HG03342 (cell line): ENCODE results near the gene FOXS1.
"Not testable (repeated sequence)": the region's sequence is repeated elsewhere in the genome, so short reads cannot be mapped to it uniquely, and the experiment has no call there.

Experiments
- ATAC-seq: cut with Tn5 transposase; IDR thresholded peaks from one replicate; pipeline ENCODE4 v1.9.1; 2021; ENCODE audit warnings: mild to moderate bottlenecking, moderate library complexity; ENCODE audit not compliant: unreplicated experiment

Gene FOXS1

DNA sequence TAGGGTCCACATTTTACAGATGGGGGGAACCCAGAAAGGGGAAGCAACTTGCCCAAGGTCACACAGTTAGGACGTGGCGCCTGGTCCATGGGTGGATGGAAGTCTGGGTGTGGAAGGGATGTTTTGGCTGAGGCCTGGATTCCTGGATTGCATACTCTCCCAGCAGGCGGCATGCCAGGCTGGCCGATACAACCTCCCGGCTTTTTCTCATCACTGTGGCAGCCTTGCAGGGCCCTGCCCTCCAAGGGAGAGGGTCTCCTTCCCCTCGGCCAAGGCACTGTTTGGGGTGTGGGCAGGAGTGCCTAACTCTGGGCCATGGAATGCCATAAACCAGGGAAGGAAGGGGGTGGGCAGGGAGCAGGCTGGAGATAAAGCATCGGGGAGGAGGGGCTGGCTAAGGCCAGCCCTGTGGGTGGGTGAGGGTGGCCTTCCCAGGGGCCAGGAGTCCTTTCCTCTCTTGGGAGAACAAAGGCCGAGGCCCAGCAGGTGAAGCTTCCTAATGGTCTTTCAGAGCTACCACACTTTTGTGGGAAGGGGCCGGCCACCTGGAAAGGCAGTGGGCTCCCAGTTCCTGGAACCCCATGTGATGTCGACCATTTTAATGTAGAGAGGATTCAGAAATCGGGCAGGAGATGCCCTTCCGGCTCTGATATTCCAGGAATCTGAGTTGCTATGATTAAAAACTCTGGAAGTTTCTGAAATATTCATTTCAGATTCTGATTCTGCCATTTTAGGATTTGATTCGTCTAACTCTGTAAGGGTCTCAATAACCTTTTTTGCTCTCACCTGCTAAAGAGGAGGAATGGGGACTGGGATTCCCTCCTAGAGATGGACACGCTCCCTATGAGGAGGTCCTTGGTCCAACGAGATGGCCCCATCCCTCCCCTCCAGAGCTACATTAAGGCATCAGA lies 4.2 kb downstream of the FOXS1 start:
- ATAC-seq = no peak

DNA sequence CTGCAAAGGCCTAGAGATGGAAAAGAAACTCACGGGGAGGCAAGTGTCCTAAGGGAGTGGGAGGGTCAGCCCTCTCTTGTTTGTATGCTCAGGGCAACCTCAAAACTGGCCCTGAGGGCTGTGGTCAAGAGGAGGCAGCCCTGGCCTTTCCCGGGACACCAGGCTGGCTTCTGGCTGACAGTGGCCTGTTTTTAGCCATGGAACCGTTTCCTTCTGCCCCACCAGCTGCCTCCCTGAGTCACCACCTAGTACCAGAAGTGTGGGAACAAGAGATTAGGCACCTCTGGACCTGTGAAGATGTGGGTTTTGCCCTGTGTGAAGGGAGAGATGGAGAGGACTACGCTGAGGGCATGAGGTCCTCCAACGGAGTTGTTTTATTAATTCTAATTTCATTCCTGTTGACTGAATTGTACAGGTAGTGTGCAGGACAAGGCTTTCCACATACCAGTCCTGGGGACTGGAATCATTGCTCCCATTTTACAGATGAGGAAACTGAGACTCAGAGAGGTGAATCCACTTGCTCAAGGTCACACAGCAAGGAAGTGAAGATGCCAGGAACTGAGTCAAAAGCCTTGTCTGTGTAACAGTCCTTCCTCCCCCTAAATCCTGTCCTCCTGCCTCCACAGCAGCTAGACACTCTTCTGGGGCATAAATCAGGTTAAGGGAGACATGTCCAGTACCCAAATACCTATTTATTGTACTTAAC lies 5.5 kb downstream of the FOXS1 start:
- ATAC-seq = no peak

DNA sequence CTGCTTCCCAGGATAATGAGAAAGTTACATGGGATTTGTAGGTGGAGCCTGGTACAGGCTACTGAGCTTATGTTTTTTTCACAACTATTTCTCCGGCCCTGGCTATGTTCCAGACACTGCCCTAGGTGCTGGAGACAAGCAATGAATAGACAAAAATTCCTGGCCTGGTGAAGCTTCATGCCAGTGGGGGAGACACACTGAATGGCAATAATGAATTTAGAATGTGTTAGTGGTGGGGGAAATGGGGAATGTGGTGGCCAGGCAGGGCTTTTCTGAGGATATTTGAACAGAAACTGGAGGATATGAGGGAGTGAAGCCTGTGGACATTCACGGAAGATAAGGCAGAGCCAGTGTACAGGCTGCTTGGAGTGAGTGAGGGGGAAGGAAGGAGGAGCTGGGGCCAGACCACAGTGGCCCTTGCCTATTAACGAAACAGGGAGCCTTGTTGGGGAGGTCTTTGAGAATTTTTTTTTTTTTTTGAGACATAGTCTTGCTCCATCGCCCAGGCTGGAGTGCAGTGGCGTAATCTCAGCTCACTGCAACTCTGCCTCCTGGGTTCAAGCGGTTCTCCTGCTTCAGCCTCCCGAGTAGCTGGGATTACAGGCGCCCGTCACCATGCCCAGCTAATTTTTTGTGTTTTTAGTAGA lies 6.6 kb downstream of the FOXS1 start:
- ATAC-seq = no peak

DNA sequence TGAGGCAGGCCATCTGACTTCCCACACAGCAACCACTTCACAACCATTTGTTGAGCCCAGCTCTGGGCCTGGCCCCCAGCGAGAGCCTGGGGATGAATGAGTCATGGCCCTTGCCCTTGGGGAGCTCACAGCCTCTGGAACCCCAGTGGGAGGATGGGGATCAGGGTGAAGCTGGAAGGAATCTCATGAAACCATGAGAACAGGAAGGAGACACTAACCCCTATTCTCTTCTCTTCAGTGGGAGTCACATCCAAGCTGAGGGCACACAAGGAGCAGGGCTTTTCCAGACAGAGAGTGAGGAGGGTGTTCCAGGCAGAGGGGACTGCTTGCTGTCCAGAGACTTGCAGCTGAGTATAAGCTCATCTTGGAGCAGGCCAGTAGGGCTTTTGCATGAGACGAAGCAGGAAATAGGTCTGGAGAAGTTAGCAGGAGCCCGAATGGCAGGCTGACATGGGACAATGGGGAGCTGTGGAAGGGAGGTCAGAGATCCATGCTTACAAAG lies 7.5 kb downstream of the FOXS1 start:
- no peak for ATAC-seq

DNA sequence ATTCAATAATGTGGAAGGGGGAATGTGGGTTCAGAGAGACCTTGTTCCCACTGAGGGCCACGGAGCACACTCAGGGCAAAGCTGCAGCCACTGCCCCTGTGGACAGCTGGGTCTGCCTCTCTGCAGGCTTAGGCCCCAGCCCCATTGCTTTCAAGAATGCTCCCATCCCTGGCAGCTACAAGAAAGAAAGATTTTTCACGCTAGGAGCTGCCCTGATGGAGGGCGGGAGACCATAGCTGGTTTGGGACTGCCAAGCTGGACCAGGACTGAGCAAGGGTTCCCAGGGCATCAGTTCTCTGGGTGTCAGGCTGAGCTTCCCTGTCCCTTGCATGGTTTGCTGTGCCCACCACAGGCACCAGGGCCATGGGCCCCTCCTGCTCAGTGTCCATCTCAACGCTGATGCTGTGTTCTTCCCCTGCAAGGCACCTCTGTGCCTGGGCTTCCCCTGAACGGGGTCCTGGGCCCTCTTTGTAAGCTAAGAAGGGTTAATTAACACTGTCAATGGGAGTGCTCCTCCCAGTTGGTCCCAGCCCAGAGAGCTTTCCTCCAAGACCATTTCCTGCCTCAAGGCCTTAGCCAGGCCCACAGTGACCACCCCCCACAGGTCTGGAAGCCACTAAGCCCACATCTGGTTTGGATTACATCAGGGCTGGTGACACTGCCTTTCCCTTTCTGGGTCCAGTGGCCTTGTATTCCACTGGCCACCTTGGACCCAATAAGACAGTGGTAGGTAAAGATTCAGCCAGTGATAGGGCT lies 8.4 kb downstream of the FOXS1 start:
- no peak for ATAC-seq

DNA sequence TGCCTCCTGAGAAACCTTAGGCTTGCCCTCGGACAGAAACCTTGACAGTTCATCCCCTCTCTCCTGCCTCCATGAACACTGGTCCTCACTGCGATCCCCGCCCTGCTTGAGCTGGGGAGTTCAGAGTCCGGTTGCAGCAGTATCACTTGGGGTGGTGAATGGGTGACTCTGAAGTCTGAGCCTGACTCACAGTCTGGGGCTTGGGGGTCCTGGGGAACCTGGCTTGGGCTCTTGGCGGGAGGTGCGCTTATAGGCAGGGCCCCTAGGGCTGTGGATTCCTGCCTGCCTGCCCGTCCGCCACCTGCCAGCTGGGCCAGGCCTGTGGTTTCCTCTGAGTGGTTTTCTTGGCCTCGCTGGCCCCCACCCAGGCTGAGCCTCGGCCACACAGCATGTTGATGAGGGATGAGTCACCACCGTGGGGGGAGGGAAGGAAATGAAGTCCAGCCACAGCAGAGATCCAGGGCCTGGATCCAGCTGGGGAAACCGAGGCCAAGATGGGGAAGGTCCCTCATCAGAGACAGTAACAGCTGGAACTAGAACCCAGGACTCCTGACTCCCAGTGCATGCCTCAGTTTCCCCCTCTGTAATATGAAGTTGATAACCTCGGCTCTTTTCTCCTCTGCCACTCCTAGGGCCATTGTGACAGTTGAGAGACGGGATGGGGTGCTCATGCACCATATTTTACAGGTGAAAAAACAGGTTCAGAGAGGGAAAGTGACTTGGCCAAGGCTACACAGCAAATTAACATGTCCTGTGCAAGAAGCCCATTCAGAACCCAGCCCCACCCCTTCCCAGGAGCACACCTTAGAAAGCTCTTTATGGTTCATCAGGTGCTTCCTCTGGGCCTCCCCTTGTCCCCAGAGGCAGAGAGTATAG lies 9.2 kb downstream of the FOXS1 start:
- peak; percentile 50 for ATAC-seq

DNA sequence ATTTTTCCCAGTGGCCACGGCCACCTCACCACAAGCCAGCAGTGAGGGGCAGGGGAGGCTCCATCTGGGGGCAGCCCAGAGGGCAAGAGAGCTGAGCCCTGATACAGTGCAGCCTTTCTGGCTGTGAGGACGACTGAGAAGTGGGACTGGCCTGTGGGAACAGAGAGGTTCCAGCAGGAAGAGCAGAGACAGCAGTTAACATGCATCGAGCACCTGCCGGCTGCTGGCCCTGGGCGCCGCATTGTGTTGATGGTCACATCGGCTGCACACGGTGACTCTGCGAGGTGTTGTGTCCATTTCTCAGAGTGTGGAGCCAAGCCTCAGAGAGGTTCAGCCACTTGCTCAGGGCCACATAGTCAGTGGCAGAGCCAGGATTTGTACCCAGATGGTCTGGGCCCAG lies 9.8 kb downstream of the FOXS1 start:
- ATAC-seq = no peak

DNA sequence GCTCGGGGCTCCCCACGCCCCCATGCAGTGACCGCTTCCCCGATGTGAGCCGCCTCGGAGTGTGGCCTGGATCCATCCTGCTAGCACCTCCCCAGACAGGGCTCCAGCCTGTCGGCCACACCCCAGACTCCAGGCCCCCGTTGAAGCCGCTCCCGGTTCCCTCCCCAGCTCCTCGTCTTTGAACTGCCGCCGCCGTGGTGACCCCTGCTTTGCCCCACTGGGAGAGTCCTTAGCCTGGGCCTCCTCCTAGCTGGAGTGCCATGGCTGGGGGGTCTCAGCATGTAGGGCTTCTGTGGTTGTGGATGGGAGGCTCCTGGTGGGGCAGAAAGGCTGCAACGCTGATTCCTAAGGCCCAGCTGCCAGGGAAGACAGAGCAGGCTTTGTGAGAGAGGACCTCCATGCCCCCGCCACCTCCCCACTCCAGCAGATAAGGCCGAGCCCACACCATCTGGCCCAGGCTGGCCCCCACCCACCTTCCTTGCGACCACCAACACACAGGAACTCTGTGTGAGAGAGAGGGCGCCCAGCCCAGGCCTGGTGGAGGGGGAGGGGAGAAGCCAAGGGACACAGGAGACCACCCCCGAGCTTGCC lies 11.4 kb downstream of the FOXS1 start:
- no peak for ATAC-seq

DNA sequence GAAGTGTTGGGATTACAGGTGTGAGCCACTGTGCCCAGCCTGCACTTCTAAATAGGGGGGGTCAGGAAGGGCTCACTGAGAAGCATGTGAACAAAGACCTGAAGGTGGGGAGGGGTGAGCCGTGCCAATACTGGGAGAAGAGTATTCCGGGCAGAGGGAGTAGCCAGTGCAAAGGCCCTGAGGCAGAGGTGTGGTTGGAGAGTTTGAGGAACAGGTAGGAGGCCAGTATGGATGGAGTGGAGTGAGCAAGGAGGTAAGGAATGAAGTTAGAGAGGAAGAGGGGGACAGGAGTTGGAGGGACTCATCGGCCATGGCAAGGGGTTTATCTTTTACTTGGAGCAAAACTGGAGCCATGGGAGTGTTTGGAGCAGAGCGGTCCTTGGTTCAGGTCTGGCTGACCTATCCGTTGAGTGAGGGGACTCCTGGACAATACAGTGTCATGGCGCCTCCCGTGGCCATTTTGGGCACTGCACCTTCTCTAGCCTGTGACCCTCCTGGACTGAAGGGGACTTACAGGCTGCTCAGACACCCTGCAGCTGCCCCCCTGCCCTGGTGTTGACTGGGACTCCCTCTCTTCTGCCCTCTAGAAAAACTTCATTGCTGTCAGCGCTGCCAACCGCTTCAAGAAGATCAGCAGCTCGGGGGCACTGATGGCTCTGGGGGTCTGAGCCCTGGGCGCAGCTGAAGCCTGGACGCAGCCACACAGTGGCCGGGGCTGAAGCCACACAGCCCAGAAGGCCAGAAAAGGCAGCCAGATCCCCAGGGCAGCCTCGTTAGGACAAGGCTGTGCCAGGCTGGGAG lies 12.1 kb downstream of the FOXS1 start:
- no peak for ATAC-seq

DNA sequence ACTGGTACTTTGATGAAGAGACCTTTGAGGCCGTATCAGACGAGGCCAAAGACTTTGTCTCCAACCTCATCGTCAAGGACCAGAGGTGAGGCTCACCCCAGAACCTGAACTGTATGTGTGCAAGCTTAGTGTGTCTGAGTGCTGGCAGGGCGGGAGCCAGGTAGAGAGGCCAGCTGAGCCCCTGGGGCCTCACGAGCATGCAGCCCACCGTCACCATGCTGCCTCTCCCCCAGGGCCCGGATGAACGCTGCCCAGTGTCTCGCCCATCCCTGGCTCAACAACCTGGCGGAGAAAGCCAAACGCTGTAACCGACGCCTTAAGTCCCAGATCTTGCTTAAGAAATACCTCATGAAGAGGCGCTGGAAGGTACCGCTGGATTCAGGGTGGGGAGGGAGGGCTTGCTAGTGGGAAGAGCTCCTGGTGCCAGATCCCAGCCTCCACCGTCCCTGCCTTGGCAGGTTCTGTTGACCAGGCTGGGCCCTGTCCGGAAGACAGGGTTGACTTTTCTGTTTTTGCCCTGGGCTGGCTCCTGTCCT lies 13.6 kb downstream of the FOXS1 start:
- no peak for ATAC-seq

DNA sequence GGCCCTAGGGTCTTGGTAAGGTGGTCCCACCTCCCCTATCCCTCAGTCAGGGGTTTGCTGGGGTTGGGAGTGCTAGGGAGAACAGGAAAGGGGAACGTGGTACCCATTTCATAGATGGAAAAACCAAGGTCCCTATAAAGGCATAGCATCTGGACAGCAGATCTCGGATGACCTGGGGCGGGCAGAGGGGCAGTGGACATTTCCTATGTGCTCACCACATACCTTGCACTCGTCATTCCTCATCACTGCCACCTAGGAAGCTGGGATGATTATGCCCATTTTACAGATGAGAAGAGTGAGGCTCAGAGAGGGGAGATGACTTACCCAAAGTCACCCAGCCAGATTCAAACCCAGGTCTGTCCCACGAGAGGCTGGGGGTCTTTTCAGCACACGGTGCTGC lies 14.2 kb downstream of the FOXS1 start:
- ATAC-seq = no peak

DNA sequence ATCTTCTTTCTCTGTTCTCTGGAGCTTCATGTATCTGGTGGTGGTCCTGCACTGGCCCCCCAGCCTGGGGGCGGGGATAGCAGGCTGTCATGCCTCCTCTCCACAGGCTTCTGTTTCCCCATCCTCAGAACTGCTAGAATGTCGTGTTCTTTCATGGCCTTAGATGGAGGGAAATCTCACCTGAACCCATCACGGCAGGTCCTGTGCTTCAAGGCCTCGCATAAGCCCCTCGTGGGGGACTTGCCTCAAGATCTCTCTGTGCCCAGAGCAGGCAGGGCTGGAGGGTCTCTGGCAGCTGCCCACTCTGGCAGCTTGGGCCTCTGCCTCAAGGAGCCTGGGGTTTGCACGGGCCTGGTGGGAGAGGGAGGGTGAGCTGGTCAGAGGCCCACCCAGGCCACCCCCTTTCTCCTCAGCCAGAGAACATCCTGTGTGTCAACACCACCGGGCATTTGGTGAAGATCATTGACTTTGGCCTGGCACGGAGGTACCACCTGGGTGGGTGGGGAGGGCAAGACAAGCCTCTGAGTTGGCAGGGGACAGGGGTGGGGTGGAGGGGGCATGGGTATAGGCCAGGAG lies 14.9 kb downstream of the FOXS1 start:
- ATAC-seq = no peak

DNA sequence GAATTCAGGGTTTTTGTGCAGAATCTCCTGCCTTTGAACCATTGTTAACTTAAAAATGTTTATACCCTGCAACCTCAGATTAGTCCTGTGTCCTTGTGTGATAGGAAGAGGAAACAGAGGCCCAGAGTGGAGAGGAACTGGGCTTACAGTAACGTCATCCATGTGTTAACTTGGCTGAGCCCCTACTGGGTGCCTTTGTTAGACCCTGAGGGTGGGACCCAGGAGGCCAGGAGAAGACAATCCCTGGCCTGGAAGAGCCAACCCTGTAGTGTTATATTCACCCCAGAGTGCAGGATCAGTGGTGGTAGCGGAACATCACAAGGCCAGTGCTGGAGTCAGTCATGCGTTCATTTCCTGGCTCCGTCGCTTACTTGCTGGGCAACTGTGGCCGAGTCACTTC lies 15.7 kb downstream of the FOXS1 start:
- no peak for ATAC-seq

DNA sequence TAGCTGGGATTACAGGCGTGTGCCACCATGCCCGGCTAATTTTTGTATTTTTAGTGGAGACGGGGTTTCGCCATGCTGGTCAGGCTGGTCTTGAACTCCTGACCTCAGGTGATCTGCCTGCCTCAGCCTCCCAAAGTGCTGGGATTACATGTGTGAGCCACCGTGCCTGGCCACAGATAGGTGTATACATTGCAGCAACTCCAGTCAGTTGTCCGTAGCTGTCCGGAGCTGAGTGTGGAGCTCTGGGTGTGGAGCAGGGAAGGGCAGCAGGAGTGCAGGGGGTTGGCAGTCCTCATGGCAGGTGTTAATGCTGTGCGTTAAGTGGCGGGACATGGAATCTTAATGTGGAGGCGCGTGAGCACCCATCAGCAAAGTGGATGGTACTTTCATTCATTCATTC lies 17.4 kb downstream of the FOXS1 start:
- ATAC-seq = not testable (repeated sequence)

DNA sequence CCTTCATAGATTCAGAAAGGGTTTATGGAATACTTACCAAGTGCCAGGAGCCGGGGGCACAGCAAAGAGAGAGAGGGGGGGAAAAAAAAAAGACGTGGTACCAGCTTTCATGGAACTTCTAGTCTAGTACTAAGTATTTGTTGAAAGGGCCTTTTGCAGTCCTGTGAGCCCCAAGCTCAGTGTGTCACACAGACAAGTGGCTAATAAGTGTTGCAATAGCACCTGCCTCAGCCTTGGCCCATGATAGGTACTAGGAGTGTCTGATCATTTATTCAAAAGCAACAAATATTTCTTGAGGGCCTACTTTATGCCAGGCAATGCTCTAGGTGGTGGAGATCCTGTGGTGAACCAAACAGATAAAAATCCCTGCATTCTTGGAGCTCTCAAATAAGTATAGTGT lies 18.3 kb downstream of the FOXS1 start:
- no peak for ATAC-seq

DNA sequence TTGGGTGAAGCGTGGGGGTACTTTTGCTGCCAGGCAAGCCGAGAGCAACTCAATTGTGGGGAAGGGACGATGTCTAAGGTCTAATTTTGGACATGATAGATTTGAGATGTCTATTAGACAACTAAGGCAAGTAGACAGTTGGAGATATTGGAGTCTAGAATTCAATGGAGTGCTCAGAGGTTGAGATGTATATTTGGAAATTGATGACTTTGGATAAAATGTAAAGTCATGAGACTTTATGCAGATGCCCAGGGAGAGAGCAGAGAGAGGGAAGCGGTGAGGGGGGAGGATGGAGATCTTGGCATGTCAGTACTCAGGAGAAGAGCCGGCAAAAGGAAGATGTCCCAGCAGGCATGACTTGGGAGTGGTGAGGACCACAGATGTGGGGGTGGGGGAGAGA lies 19.3 kb downstream of the FOXS1 start:
- ATAC-seq = no peak

DNA sequence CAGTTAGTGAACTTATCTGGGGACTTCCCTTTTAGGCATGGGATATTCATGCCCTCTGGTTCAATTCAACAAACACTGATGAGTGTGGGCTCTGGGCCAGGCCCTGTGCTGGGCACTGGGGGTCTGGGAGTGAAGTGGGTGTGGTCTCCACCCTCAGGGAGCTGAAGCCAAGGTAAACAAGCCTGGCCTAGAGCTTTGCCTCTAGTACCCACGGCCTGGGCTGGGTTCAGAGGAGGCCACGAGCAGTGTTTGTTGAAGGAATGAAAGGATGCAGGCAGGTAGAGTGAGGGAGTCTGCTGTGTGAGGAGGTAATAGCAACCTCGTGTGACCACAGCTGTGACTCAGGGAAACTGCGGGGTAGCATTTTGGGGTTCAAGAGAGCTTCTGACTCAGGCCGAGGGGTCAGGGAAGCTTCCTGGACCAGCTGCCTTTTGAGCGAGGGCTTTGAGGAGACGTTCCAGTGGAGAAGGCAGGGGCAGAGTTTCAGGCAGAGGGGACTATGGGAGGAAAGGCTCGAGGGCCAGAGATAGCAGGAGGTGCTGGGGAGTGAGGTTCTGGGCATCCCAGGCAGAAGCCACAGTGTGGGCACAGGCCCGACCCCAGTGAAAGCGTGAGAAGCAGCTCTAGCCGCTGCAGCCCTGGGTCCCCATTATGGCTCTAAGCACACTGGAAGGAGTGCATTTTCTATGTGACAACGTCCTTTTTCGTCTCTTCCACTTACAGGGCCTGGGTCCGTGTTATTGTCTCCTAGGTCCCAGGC lies 20.7 kb downstream of the FOXS1 start:
- ATAC-seq = no peak
